Activated CD8-positive, alpha-beta T cell treated with anti-CD3 and anti-CD28 coated beads for 36 hours (primary cell): ENCODE measurements around the gene P2RY12. TPM values are rescaled to one million over a fixed set of nuclear protein-coding genes. Genes with fewer than 3 reads are reported as not detected.

ENCODE experiments used
- ATAC-seq: fragments of 200-7000 bp; cut with Tn5 transposase; one replicate; pipeline ENCODE4 v1.10.0; 2021; ENCODE audit warnings: mild to moderate bottlenecking, moderate library complexity
- CTCF ChIA-PET: fragments of 350-600 bp; sonication (Branson Sonifier 250); formaldehyde crosslinking; loops from one replicate; lab custom pipeline; 2021; ENCODE audit warnings: antibody characterized with exemption; lab: Charles Lee
- POLR2A ChIA-PET: fragments of 350-600 bp; sonication (Branson Sonifier 250); formaldehyde crosslinking; loops from one replicate; lab custom pipeline; 2021; ENCODE audit warnings: antibody characterized with exemption; lab: Charles Lee
- DNase-seq: peaks from one replicate; pipeline ENCODE4 v3.0.0-alpha.2; 2020
- H3K27ac Mint-ChIP-seq: one replicate; pipeline ENCODE4 v1.8.0; 2021; ENCODE audit warnings: mild to moderate bottlenecking, mixed read lengths
- H3K27me3 Mint-ChIP-seq: one replicate; pipeline ENCODE4 v1.8.0; 2021; ENCODE audit warnings: mixed read lengths
- H3K36me3 Mint-ChIP-seq: one replicate; pipeline ENCODE4 v1.8.0; 2021; ENCODE audit warnings: low read depth, mixed read lengths
- H3K4me1 Mint-ChIP-seq: one replicate; pipeline ENCODE4 v1.8.0; 2021; ENCODE audit warnings: low read depth, mixed read lengths
- H3K4me3 Mint-ChIP-seq: one replicate; pipeline ENCODE4 v1.8.0; 2021; ENCODE audit warnings: mild to moderate bottlenecking, moderate library complexity, mixed read lengths
- H3K9me3 Mint-ChIP-seq: one replicate; pipeline ENCODE4 v1.8.0; 2021; ENCODE audit warnings: mixed read lengths
- intact Hi-C: fragments of 100-400 bp; cut with micrococcal nuclease; formaldehyde crosslinking; loops from one replicate; pipeline ENCODE4 v1.10.0; 2022
- total RNA-seq, 2 experiments: library from RNA; stranded (reverse); gene quantifications; one replicate each; pipeline ENCODE4 v1.2.3, GENCODE V29; 2021
- TF ChIP-seq, protein P1 (sequence below): fragments of 200-600 bp; IDR thresholded peaks from one replicate; pipeline ENCODE4 v1.8.0; 2022; ENCODE audit warnings: antibody characterized with exemption, mild to moderate bottlenecking

Gene P2RY12
- total RNA-seq, 2 experiments from 2014 or later, result not detected

- ATAC-seq, result no peak
Observed at GRCh38 chr3:151415289-151415688, 30.7 kb upstream of the P2RY12 start.

DNA sequence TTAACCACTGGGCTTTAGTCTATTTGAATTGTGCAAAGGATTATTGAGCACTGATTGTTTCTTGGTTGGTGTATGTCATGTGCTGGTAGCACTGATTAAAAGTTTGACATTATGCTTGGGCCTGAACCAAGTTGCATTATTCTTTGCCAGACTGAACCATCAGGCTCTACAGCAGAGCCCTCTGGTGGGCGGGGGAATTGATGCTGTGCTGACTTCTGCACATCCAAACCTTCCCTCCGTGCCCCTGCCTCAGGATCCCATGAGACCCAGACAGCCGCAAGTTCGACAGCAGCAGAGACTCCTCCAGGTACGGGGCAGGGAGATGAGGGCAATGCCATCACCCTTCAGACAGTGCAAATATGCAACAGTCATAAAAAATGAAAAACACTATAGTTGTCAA, 28.4 kb upstream of the P2RY12 start:
- ATAC-seq (no peak), DNase-seq (peak; percentile 8)
- Mint-ChIP-seq H3K36me3 (no peaks in the 10 kb centered on the region), H3K4me3 (no peak overlapping the region), H3K27ac (no peak overlapping the region), H3K9me3 (no peaks in the 10 kb centered on the region), H3K27me3 (no peaks in the 10 kb centered on the region), H3K4me1 (no peaks in the 10 kb centered on the region)
- CTCF ChIA-PET, result no interaction called here
- POLR2A ChIA-PET, result no interaction called here
- TF ChIP-seq, protein P1, sequence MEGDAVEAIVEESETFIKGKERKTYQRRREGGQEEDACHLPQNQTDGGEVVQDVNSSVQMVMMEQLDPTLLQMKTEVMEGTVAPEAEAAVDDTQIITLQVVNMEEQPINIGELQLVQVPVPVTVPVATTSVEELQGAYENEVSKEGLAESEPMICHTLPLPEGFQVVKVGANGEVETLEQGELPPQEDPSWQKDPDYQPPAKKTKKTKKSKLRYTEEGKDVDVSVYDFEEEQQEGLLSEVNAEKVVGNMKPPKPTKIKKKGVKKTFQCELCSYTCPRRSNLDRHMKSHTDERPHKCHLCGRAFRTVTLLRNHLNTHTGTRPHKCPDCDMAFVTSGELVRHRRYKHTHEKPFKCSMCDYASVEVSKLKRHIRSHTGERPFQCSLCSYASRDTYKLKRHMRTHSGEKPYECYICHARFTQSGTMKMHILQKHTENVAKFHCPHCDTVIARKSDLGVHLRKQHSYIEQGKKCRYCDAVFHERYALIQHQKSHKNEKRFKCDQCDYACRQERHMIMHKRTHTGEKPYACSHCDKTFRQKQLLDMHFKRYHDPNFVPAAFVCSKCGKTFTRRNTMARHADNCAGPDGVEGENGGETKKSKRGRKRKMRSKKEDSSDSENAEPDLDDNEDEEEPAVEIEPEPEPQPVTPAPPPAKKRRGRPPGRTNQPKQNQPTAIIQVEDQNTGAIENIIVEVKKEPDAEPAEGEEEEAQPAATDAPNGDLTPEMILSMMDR, result no peak
- intact Hi-C loops, result no loop called here

More at GRCh38 chr3:151415289-151415688, 30.7 kb upstream of the P2RY12 start:
- Mint-ChIP-seq H3K9me3 (no peaks in the 10 kb centered on the region), H3K4me1 (no peaks in the 10 kb centered on the region), H3K4me3 (no peak overlapping the region), H3K27me3 (no peaks in the 10 kb centered on the region), H3K27ac (no peak overlapping the region), H3K36me3 (no peaks in the 10 kb centered on the region)
- TF ChIP-seq, protein P1, result no peak
- DNase-seq, result no peak
- POLR2A ChIA-PET, result no interaction called here
- intact Hi-C loops, result no loop called here
- CTCF ChIA-PET, result interaction anchor here (1.6 kb wide), 1 partner anchor 10 kb away, joined by 5 read pairs; no protein-coding TSS in a partner anchor

DNA sequence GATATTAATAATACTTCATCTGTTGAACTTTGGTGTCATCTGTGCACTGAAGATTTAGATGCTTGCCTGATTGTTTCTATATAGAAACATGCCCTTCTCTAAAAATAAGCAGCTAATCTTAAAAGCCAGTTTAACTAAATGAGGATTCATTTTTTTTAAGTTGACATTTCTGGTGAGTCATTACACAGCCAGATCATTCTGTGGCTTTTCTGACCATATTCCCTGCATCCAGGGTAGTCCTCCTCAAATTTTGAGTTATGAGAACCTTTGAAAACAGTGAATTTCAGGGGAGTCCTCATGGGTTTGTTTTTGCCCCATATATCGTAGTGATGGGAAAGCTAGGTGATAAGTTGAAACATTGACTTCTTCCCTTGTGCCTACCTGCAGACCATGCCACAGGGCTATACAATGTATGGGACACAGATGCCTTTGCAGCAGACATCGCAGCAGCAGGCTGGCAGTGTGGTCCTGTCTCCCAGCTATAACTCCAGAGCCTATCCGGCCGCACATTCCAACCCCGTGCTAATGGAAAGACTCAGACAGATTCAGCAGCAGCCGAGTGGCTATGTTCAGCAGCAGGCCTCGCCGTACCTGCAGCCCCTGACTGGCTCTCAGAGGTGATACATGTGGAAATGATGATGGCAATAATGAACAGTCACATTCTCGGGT, 26.5 kb upstream of the P2RY12 start:
- no peaks in the 10 kb centered on the region for H3K4me1 Mint-ChIP-seq

DNA sequence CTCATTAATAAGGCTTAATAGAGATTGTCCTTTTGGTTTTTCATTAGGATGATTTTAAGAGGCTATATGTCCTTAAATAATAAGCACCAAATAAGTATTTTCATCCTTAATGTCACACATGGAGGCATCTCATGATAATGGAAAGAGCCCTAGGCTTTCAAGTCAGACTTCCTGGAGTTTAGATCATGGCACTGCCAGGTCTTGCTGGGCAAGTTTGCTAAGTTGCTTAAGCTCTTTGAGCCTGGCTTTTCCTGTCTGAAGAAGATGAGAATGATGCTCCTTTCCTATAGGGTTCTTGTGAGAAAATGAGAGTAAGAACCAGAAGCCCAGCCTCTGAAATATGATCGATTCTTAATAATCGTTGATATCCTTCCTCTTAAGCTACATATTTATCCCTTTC, 23.4 kb upstream of the P2RY12 start:
- H3K4me3 Mint-ChIP-seq, result no peak overlapping the region
- H3K27ac Mint-ChIP-seq, result no peak overlapping the region
- H3K36me3 Mint-ChIP-seq, result no peaks in the 10 kb centered on the region
- CTCF ChIA-PET, result interaction anchor here (0.6 kb wide), 1 partner anchor 71 kb away, joined by 3 read pairs; no protein-coding TSS in a partner anchor
- H3K27me3 Mint-ChIP-seq, result peaks cover 6% of the 10 kb centered on the region
- intact Hi-C loops, result no loop called here
- ATAC-seq (no peak), DNase-seq (no peak)
- H3K9me3 Mint-ChIP-seq, result no peaks in the 10 kb centered on the region
- no peaks in the 10 kb centered on the region for H3K4me1 Mint-ChIP-seq
- TF ChIP-seq, protein P1, result no peak
- POLR2A ChIA-PET, result no interaction called here

More for the DNA sequence above, 26.5 kb upstream of the P2RY12 start:
- CTCF ChIA-PET, result interaction anchor here (1.3 kb wide), 1 partner anchor 28 kb away, joined by 3 read pairs; no protein-coding TSS in a partner anchor
- peaks cover 1% of the 10 kb centered on the region for H3K27me3 Mint-ChIP-seq
- POLR2A ChIA-PET, result no interaction called here
- no peak for DNase-seq
- no peak overlapping the region for H3K27ac Mint-ChIP-seq
- intact Hi-C loops, result no loop called here
- no peak for ATAC-seq
- no peaks in the 10 kb centered on the region for H3K36me3 Mint-ChIP-seq
- TF ChIP-seq, protein P1, result no peak
- H3K4me3 Mint-ChIP-seq, result no peak overlapping the region
- H3K9me3 Mint-ChIP-seq, result no peaks in the 10 kb centered on the region

DNA sequence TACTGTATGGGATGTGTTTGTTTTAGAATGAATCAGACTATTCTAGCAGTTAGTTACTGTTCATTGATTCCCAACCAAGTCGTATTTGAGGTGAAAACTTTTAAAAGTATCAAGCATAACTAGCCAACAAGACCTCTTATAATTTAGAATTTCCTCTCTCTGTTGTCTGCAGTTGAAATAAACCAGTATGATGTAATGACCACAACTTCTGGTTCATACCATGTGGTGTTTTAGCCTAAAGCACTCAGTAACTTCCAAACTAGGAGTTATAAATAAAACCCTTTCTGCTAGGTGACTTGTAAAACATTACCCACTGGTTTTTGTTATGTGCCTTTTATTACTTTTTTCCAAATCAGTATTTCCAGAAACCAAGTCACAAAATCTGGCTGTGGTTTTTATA, 19.8 kb upstream of the P2RY12 start:
- intact Hi-C loops, result no loop called here
- H3K36me3 Mint-ChIP-seq, result no peaks in the 10 kb centered on the region
- POLR2A ChIA-PET, result no interaction called here
- ATAC-seq (no peak), DNase-seq (no peak)
- TF ChIP-seq, protein P1, result no peak
- H3K4me1 Mint-ChIP-seq, result no peaks in the 10 kb centered on the region
- no peak overlapping the region for H3K27ac Mint-ChIP-seq
- H3K27me3 Mint-ChIP-seq, result peaks cover 8% of the 10 kb centered on the region
- no peaks in the 10 kb centered on the region for H3K9me3 Mint-ChIP-seq
- H3K4me3 Mint-ChIP-seq, result no peak overlapping the region
- CTCF ChIA-PET, result no interaction called here
